Kidney glomerular epithelial cell (primary cell): Measurements from ENCODE around the gene COX5B.
"Not testable (repeated sequence)": the region's sequence is repeated elsewhere in the genome, so short reads cannot be mapped to it uniquely, and the experiment has no call there.

Experiments
- DNase-seq: peaks from one replicate; lab custom pipeline; 2025; lab: John Stamatoyannopoulos, UW

COX5B gene

GRCh38 chr2:97645695-97646629 is at the start of gene COX5B:
COX5B (plus strand) TSS chr2:97646062; CDS start chr2:97646087, 25 bp downstream.
- peak; percentile 97 for DNase-seq

- DNase-seq, result not testable (repeated sequence)
These were observed 49.7 kb upstream of the COX5B start for GRCh38 chr2:97596180-97596579.

- DNase-seq, result not testable (repeated sequence)
These were observed 44.3 kb upstream of the COX5B start for GRCh38 chr2:97601537-97601936.

GRCh38 chr2:97605109-97605508 is 40.8 kb upstream of the COX5B start:
- not testable (repeated sequence) for DNase-seq

GRCh38 chr2:97605524-97606339 is 40.1 kb upstream of the COX5B start:
- DNase-seq, result not testable (repeated sequence)

GRCh38 chr2:97608745-97609144 is 37.1 kb upstream of the COX5B start:
- DNase-seq, result not testable (repeated sequence)

GRCh38 chr2:97611895-97612294 is 34.0 kb upstream of the COX5B start:
- DNase-seq, result not testable (repeated sequence)

GRCh38 chr2:97615746-97616145 is 30.1 kb upstream of the COX5B start:
- DNase-seq, result not testable (repeated sequence)

- DNase-seq, result no peak
These were observed 28.0 kb upstream of the COX5B start for GRCh38 chr2:97617911-97618310.

GRCh38 chr2:97618939-97619827 is 26.7 kb upstream of the COX5B start:
- not testable (repeated sequence) for DNase-seq

GRCh38 chr2:97620492-97620891 is 25.4 kb upstream of the COX5B start:
- DNase-seq, result not testable (repeated sequence)

GRCh38 chr2:97622976-97623375 is 22.9 kb upstream of the COX5B start:
- not testable (repeated sequence) for DNase-seq

GRCh38 chr2:97625354-97626048 is 20.4 kb upstream of the COX5B start:
- DNase-seq, result not testable (repeated sequence)

- DNase-seq, result not testable (repeated sequence)
These were observed 19.8 kb upstream of the COX5B start for GRCh38 chr2:97626049-97626430.

GRCh38 chr2:97644023-97644717 is 1.7 kb upstream of the COX5B start:
- no peak for DNase-seq

- peak; percentile 32 for DNase-seq
These were observed 659 bp upstream of the COX5B start for GRCh38 chr2:97645112-97645694.

- DNase-seq, result no peak
These were observed 1.1 kb downstream of the COX5B start for GRCh38 chr2:97646977-97647376.

- DNase-seq, result no peak
These were observed 5.3 kb downstream of the COX5B start for GRCh38 chr2:97651114-97651513.

GRCh38 chr2:97653473-97653872 is 7.6 kb downstream of the COX5B start:
- DNase-seq, result no peak

GRCh38 chr2:97653874-97654273 is 8.0 kb downstream of the COX5B start:
- DNase-seq, result no peak
